Right cardiac atrium (tissue), 5 donors: ENCODE measurements around the gene LPAR3. TPM values are rescaled to one million over a fixed set of nuclear protein-coding genes. Genes with fewer than 3 reads are reported as not detected.

Experiments used
- ATAC-seq, 2 donors: fragments of 200-7000 bp; cut with Tn5 transposase; one replicate each; pipeline versions ENCODE4 v1.8.0 to v1.9.1; 2020; ENCODE audit warnings: moderate library complexity in 2 of 2, mild to moderate bottlenecking in 1 of 2
- DNase-seq, 3 donors: peaks; one replicate each; pipeline ENCODE4 v3.0.0-alpha.2; 2020
- H3K27ac ChIP-seq: one replicate; pipeline ENCODE4 v1.5.1; 2013; ENCODE audit warnings: mild to moderate bottlenecking, low read length, control low read depth, moderate library complexity
- H3K27me3 ChIP-seq: one replicate; pipeline ENCODE4 v1.6.1; 2013; ENCODE audit not compliant: control insufficient read depth, insufficient read depth
- H3K4me1 ChIP-seq: one replicate; pipeline ENCODE4 v1.6.1; 2013; ENCODE audit warnings: low read length; ENCODE audit not compliant: control insufficient read depth, insufficient read depth
- H3K4me3 ChIP-seq: one replicate; pipeline ENCODE4 v1.5.1; 2013; ENCODE audit warnings: low read length, control low read depth
- H3K9me3 ChIP-seq: one replicate; pipeline ENCODE4 v1.6.1; 2013; ENCODE audit warnings: low read length; ENCODE audit not compliant: control insufficient read depth
- WGBS: extraction: QIAGEN DNeasy Blood & Tissue Kit; methylation state at CpG from one replicate; pipeline ENCODE4 v1.1.7; 2013; 5-methylcytosine and 5-hydroxymethylcytosine counted together
- intact Hi-C, 4 donors: fragments of 100-400 bp; cut with DNase I; formaldehyde crosslinking; loops; one replicate each; pipeline versions ENCODE4 v1.11.0 to v1.14.0; 2022 to 2023
- polyA plus RNA-seq: library from polyadenylated mRNA; stranded (reverse); fragments of 200-250 nt; gene quantifications from one replicate; pipeline ENCODE4 v1.2.3, GENCODE V29; 2013
- total RNA-seq, 4 donors: library from RNA; stranded (reverse); fragmentation: NEBNext Ultra II Directional; extraction: Animal tissue kit (Norgen Biotek cat#: 25700); gene quantifications; one replicate each; pipeline ENCODE4 v1.2.1, GENCODE V29; 2021
- donor health status: healthy with polysubstance abuse.
- donor health status: DM: no; HTN: yes; CAD: no.
- donor health status: DM: no; HTN: no; CAD: no.
- donor health status: DM: no; HTN: yes; CAD: no; lungs with severe emphysema.
- donor health status: DM: yes; HTN: yes; CAD: no.

LPAR3 gene
- total and polyA plus RNA-seq, 5 donors: 23.9 to 51.8 (median 46.2) TPM

DNA sequence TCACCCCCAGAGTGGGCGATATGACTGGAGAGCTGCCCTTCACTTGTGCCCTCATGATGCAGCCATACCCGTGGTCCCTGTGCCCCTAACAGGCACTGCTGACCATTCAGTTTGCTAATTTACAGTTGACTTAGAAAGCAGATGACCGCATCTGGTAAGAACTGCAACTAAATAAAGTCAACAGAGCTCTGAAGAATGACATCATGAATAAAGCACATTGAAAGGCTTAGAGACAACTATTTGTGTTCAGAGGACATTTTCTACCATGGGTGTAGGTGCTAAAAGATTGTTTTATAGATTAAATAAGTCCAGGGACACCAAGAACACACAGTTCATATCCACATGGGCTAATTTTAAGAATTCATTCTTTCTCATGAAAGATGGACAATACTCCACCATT, 65.5 kb downstream of the LPAR3 start:
- DNase-seq: no peak
- Histone ChIP-seq H3K4me1 (peaks cover 4% of the 10 kb centered on the region), H3K27me3 (no peaks in the 10 kb centered on the region), H3K27ac (no peak overlapping the region), H3K9me3 (no peaks in the 10 kb centered on the region), H3K4me3 (no peak overlapping the region)
- intact Hi-C loops: no loop called here
- WGBS: 53% methylated on average over 3 of the region's 3 CpGs
- peak in 1 of 2 donors; percentile 28 for ATAC-seq

DNA sequence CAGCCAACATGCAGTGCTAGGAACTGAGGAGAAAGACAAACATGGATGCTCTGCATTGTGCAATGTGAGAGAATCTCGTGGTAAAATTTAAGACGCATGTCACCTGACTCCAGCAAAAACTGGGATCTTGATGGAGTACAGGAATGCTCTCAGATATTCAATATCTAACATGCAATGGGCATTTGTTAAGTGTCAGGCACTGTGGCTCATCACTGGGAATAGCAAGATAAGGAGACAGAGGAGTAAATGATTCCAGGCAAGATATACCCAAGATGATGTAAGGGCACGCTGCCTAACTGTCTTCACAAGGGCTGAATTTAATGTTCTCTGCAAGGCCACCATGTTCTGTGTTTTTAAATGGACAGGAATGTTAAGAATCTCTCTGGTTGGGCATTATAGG, 67.8 kb downstream of the LPAR3 start:
- WGBS: 71% methylated on average over 3 of the region's 3 CpGs
- no peak for ATAC-seq
- intact Hi-C loops: no loop called here

DNA sequence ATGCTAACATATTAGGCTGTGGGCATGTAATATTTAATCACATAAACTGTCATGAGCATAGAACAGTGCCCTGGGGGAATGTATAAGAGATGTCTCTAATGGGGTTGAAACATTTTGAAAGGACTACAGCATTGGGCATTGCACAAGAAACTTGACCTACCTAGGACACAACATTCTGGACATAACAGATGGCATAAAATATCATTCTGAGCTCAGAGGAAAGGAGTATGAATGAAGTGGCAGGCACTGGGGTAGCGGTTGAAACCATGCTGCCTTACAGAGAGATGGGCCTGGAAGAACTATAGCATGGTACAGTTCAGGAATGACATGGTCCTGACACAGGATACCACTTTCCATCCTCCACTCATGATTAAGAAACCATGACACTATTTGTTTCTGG, 69.0 kb downstream of the LPAR3 start:
- peak overlapping the region; percentile 20 for H3K27ac ChIP-seq
- peaks cover 1% of the 10 kb centered on the region for H3K4me1 ChIP-seq
- no peak for ATAC-seq
- H3K4me3 ChIP-seq: no peak overlapping the region
- intact Hi-C loops: no loop called here
- no peaks in the 10 kb centered on the region for H3K9me3 ChIP-seq
- H3K27me3 ChIP-seq: no peaks in the 10 kb centered on the region
- 94% methylated on average over 1 of the region's 1 CpG for WGBS
- DNase-seq: no peak

More for the DNA sequence above, 67.8 kb downstream of the LPAR3 start:
- Histone ChIP-seq H3K4me3 (no peak overlapping the region), H3K27me3 (no peaks in the 10 kb centered on the region), H3K9me3 (no peaks in the 10 kb centered on the region), H3K4me1 (peaks cover 1% of the 10 kb centered on the region), H3K27ac (peak overlapping the region; percentile 13)
- DNase-seq: no peak

DNA sequence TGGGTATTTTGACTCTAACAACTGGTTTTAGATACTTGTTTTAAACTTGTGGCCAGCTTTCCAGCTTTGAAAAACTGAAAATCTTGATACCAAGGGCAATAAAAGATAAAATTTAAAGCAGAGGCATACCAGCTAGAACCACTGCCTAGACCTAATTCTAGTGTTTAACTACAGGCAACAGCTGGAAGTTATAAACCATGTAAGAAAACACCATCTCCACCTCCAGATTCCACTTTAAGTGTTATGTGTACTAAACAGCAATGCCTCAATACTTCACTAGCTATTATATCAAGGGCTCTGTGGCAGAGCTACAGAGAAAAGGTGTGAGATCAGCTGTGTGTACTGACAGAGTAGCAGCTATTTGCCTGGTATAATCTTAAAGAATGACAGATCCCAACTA, 69.5 kb downstream of the LPAR3 start:
- DNase-seq (no peak), ATAC-seq (peak; percentile 40 to 47)
- H3K9me3 ChIP-seq: no peaks in the 10 kb centered on the region
- no peaks in the 10 kb centered on the region for H3K27me3 ChIP-seq
- H3K4me3 ChIP-seq: no peak overlapping the region
- intact Hi-C loops: no loop called here
- peaks cover 1% of the 10 kb centered on the region for H3K4me1 ChIP-seq
- no peak overlapping the region for H3K27ac ChIP-seq

DNA sequence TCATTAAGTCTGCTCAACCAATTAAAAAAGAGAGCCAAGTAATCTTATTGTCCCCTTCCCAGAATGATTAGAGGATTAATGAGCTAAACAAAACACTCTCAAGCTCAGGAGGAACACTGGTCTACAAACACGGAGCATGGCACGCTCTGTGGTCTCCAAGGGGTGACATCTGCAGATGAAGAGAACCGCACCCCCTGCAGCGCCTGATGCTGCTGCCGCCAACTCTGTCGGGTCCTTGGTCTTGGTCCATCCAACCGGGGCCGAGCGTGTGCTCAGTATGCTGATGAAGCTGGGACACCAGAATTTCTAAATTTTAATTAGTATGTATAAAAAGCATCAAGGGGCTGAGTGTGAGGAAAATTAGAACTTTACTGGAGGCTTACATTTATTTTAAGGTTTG, 82.7 kb downstream of the LPAR3 start:
- Histone ChIP-seq H3K9me3 (no peaks in the 10 kb centered on the region), H3K27me3 (no peaks in the 10 kb centered on the region), H3K27ac (no peak overlapping the region), H3K4me1 (no peaks in the 10 kb centered on the region), H3K4me3 (no peak overlapping the region)
- 89% methylated on average over 9 of the region's 9 CpGs for WGBS
- DNase-seq: no peak
- ATAC-seq: no peak
- intact Hi-C loops: no loop called here

DNA sequence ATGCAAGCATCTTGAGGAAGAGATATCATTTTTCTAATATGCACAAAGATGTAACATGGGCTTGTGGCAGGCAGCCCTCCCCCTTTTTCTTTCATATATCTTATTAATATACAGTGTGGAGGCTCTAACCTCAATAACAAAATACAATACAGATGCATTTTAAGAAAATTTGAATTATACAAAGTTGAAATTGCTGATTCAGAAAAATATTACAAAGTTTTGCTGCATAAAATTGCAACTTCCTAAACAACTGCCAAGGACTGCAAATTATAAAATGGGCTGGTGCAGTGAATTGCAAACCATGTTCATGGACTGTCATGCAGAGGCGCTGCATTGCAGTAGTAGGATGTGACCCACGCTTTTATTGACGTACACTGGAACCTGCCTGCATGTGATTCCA, 84.0 kb downstream of the LPAR3 start:
- intact Hi-C loops: no loop called here
- DNase-seq: no peak
- no peak for ATAC-seq
- Histone ChIP-seq H3K27ac (no peak overlapping the region), H3K4me3 (no peak overlapping the region), H3K27me3 (no peaks in the 10 kb centered on the region), H3K9me3 (no peaks in the 10 kb centered on the region), H3K4me1 (no peaks in the 10 kb centered on the region)
- 93% methylated on average over 3 of the region's 3 CpGs for WGBS

- H3K4me1 ChIP-seq: no peaks in the 10 kb centered on the region
- H3K27me3 ChIP-seq: no peaks in the 10 kb centered on the region
- intact Hi-C loops: no loop called here
- no peaks in the 10 kb centered on the region for H3K9me3 ChIP-seq
- DNase-seq: no peak
- no peak overlapping the region for H3K27ac ChIP-seq
- no peak overlapping the region for H3K4me3 ChIP-seq
- 100% methylated on average over 1 of the region's 1 CpG for WGBS
- ATAC-seq: no peak
These were observed 89.4 kb downstream of the LPAR3 start for GRCh38 chr1:84803604-84804003.

- WGBS: 62% methylated on average over 1 of the region's 1 CpG
- intact Hi-C loops: no loop called here
These were observed 90.3 kb downstream of the LPAR3 start for GRCh38 chr1:84802567-84803232.

GRCh38 chr1:84800090-84801073, 92.6 kb downstream of the LPAR3 start:
- DNase-seq: no peak
- WGBS: 76% methylated on average over 7 of the region's 7 CpGs

More at GRCh38 chr1:84802567-84803232, 90.3 kb downstream of the LPAR3 start:
- no peaks in the 10 kb centered on the region for H3K27me3 ChIP-seq
- ATAC-seq (no peak), DNase-seq (no peak)
- H3K27ac ChIP-seq: no peak overlapping the region
- no peaks in the 10 kb centered on the region for H3K4me1 ChIP-seq
- no peak overlapping the region for H3K4me3 ChIP-seq
- H3K9me3 ChIP-seq: no peaks in the 10 kb centered on the region

GRCh38 chr1:84797603-84798002, 95.4 kb downstream of the LPAR3 start:
- DNase-seq (peak in 1 of 3 donors; percentile 28), ATAC-seq (peak; percentile 87 to 88)
- Histone ChIP-seq H3K4me3 (peak overlapping the region; percentile 39), H3K27me3 (no peaks in the 10 kb centered on the region), H3K27ac (no peak overlapping the region), H3K9me3 (no peaks in the 10 kb centered on the region), H3K4me1 (no peaks in the 10 kb centered on the region)
- WGBS: 52% methylated on average over 3 of the region's 3 CpGs
- intact Hi-C loops: loop anchor here in 1 of 4 donors (10.0 kb wide), 1 partner anchor 87 kb away; no protein-coding TSS in a partner anchor

More at GRCh38 chr1:84800090-84801073, 92.6 kb downstream of the LPAR3 start:
- no peak for ATAC-seq
- H3K27me3 ChIP-seq: no peaks in the 10 kb centered on the region
- no peak overlapping the region for H3K27ac ChIP-seq
- H3K4me3 ChIP-seq: no peak overlapping the region
- no peaks in the 10 kb centered on the region for H3K9me3 ChIP-seq
- intact Hi-C loops: no loop called here
- no peaks in the 10 kb centered on the region for H3K4me1 ChIP-seq

GRCh38 chr1:84795966-84796600, 96.9 kb downstream of the LPAR3 start:
- whole genome bisulfite sequencing: 64% methylated on average over 9 of the region's 9 CpGs
- H3K4me3 ChIP-seq: peak overlapping the region; percentile 2
- H3K27ac ChIP-seq: peak overlapping the region; percentile 48
- no peak for DNase-seq
- no peaks in the 10 kb centered on the region for H3K9me3 ChIP-seq
- intact Hi-C loops: loop anchor here in 1 of 4 donors (10.0 kb wide), 1 partner anchor 89 kb away; no protein-coding TSS in a partner anchor
- no peaks in the 10 kb centered on the region for H3K4me1 ChIP-seq
- H3K27me3 ChIP-seq: no peaks in the 10 kb centered on the region
- peak; percentile 55 to 65 for ATAC-seq
